Keratinocyte (primary cell): Measurements from ENCODE around the gene IDH3A. TPM values are rescaled to one million over a fixed set of nuclear protein-coding genes. Genes with fewer than 3 reads are reported as not detected.

Source experiments
- DNase-seq: peaks from one replicate; pipeline ENCODE4 v3.0.0-alpha.2; 2011; ENCODE audit warnings: low read depth, missing footprints, low spot score
- FAIRE-seq: peaks from 2 replicates; lab custom pipeline; 2011; peaks lifted over from hg19 to GRCh38; lab: Jason Lieb, UNC
- H2AFZ ChIP-seq: 2 replicates; pipeline ENCODE4 v1.6.0; 2012; ENCODE audit warnings: low read length, control low read depth, inconsistent platforms; ENCODE audit not compliant: control insufficient read depth
- H3K27ac ChIP-seq: 2 replicates; pipeline ENCODE4 v1.5.1; 2011; ENCODE audit warnings: low read length; ENCODE audit not compliant: control insufficient read depth, insufficient read depth
- H3K27me3 ChIP-seq: 3 replicates; pipeline ENCODE4 v1.6.0; 2011; ENCODE audit warnings: low read length; ENCODE audit not compliant: control insufficient read depth, insufficient read depth; ENCODE audit errors: extremely low read depth
- H3K36me3 ChIP-seq, 2 experiments: 2 replicates in 1 of 2; 3 replicates in 1 of 2; pipeline ENCODE4 v1.5.1; 2011; ENCODE audit warnings: low read length in 2 of 2, mild to moderate bottlenecking in 1 of 2; ENCODE audit not compliant: control insufficient read depth in 2 of 2, insufficient read depth in 2 of 2; ENCODE audit errors: extremely low read depth in 1 of 2
- H3K4me1 ChIP-seq: 3 replicates; pipeline ENCODE4 v1.5.1; 2011; ENCODE audit warnings: low read length; ENCODE audit not compliant: control insufficient read depth, insufficient read depth; ENCODE audit errors: extremely low read depth
- H3K4me2 ChIP-seq: 3 replicates; pipeline ENCODE4 v1.6.0; 2011; ENCODE audit warnings: low read depth, low read length; ENCODE audit not compliant: control insufficient read depth, insufficient read depth; ENCODE audit errors: extremely low read depth
- H3K4me3 ChIP-seq, 3 experiments: fragments of 200-600 bp in 1 of 3; sonication (generic) in 1 of 3; 2 replicates in 2 of 3; 3 replicates in 1 of 3; pipeline ENCODE4 v1.5.1; 2011 to 2016; ENCODE audit warnings: low read length in 3 of 3, mild to moderate bottlenecking in 3 of 3, control low read depth in 2 of 3, inconsistent platforms in 1 of 3, low read depth in 1 of 3, mixed read lengths in 1 of 3, mixed run types in 1 of 3, moderate library complexity in 1 of 3; ENCODE audit not compliant: control insufficient read depth in 2 of 3, insufficient read depth in 2 of 3; ENCODE audit errors: extremely low read depth in 1 of 3
- H3K79me2 ChIP-seq: 2 replicates; pipeline ENCODE4 v1.6.0; 2012; ENCODE audit warnings: low read length; ENCODE audit not compliant: control insufficient read depth, insufficient read depth
- H3K9ac ChIP-seq: 3 replicates; pipeline ENCODE4 v1.6.0; 2011; ENCODE audit warnings: low read length; ENCODE audit not compliant: control insufficient read depth, insufficient read depth; ENCODE audit errors: extremely low read depth
- H3K9me1 ChIP-seq: 3 replicates; pipeline ENCODE4 v1.6.0; 2011; ENCODE audit warnings: low read length; ENCODE audit not compliant: control insufficient read depth, insufficient read depth; ENCODE audit errors: extremely low read depth
- H3K9me3 ChIP-seq: 2 replicates; pipeline ENCODE4 v1.5.1; 2012; ENCODE audit warnings: low read depth, low read length; ENCODE audit not compliant: control insufficient read depth
- H4K20me1 ChIP-seq: 3 replicates; pipeline ENCODE4 v1.6.0; 2011; ENCODE audit warnings: low read length; ENCODE audit not compliant: control insufficient read depth, insufficient read depth; ENCODE audit errors: extremely low read depth
- EZH2 ChIP-seq: IDR thresholded peaks from one replicate; pipeline ENCODE4 v1.6.1; 2012; ENCODE audit warnings: inconsistent platforms, mild to moderate bottlenecking, low read length, moderate library complexity
- dilution Hi-C: fragments of 300-500 bp; cut with MboI; formaldehyde crosslinking; loops from one replicate; pipeline ENCODE4 v1.7.0; 2020; ENCODE audit warnings: low sequenced_read_pairs; ENCODE audit not compliant: extremely low pct_ligation_motif_present
- polyA plus RNA-seq, 5 experiments: library from polyadenylated mRNA; depleted of rRNA in 3 of 5; stranded (reverse) in 3 of 5; stranded (forward) in 1 of 5; unstranded in 1 of 5; fragments of >200 nt; gene quantifications; 1 replicate in 1 of 5; 2 replicates in 3 of 5; 3 replicates in 1 of 5; pipeline versions ENCODE4 v1.2.1 to v1.2.3, GENCODE V29; 2011 to 2012; ENCODE audit warnings: missing spikeins in 2 of 5, low read depth in 1 of 5, low replicate concordance in 1 of 5
- TF ChIP-seq, protein P1 (sequence below), 3 experiments: IDR thresholded peaks in 1 of 3; conservative IDR thresholded peaks in 1 of 3; optimal IDR thresholded peaks in 1 of 3; 2 replicates in 2 of 3; 3 replicates in 1 of 3; pipeline versions ENCODE3 to v1.5.1; 2011; ENCODE audit warnings: low read length in 3 of 3, mild to moderate bottlenecking in 3 of 3, moderate library complexity in 2 of 3, control low read depth in 1 of 3, inconsistent platforms in 1 of 3; ENCODE audit not compliant: insufficient read depth in 2 of 3; ENCODE audit errors: extremely low read depth in 1 of 3

Gene IDH3A
- polyA plus RNA-seq, 1 donor (not counting 4 experiments of a cell fraction or from before 2014, with no cell fraction given) = 118 TPM

DNA sequence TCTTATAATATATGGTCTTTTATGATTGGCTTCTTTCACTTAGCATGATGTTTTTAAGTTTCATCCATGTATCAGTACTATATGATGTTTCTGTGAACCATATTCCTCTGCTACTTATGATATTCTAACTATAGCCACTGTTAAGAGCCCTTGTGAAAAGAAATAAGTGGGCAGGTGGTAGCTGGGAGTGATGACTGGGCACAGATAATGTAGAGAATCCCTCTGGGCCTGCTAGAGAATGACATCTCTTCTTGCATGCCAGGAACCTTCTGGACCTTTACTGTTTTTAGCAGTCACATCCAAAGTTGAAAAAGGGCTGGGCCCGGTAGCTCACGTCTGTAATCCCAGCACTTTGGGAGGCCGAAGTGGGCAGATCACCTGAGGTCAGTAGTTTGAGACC lies 10.2 kb downstream of the IDH3A start:
- Histone ChIP-seq H3K27ac (no peak overlapping the region), H3K9me3 (no peaks in the 10 kb centered on the region), H3K9ac (no peak overlapping the region), H2AFZ (no peak overlapping the region), H3K9me1 (no peaks in the 10 kb centered on the region), H3K27me3 (no peaks in the 10 kb centered on the region), H3K36me3 (peaks cover 11 to 17% of the 10 kb centered on the region in 2 experiments), H3K4me1 (peaks cover 17% of the 10 kb centered on the region), H3K79me2 (peaks cover 2% of the 10 kb centered on the region), H3K4me2 (no peak overlapping the region), H3K4me3 (no peak overlapping the region), H4K20me1 (no peaks in the 10 kb centered on the region)
- DNase-seq = no peak
- dilution Hi-C loops = no loop called here
- no peak for FAIRE-seq
- no peak for TF ChIP-seq EZH2
- TF ChIP-seq, protein P1, sequence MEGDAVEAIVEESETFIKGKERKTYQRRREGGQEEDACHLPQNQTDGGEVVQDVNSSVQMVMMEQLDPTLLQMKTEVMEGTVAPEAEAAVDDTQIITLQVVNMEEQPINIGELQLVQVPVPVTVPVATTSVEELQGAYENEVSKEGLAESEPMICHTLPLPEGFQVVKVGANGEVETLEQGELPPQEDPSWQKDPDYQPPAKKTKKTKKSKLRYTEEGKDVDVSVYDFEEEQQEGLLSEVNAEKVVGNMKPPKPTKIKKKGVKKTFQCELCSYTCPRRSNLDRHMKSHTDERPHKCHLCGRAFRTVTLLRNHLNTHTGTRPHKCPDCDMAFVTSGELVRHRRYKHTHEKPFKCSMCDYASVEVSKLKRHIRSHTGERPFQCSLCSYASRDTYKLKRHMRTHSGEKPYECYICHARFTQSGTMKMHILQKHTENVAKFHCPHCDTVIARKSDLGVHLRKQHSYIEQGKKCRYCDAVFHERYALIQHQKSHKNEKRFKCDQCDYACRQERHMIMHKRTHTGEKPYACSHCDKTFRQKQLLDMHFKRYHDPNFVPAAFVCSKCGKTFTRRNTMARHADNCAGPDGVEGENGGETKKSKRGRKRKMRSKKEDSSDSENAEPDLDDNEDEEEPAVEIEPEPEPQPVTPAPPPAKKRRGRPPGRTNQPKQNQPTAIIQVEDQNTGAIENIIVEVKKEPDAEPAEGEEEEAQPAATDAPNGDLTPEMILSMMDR (optimal IDR thresholded peaks at IDR 0.05 in 1 of 3, IDR thresholded peaks at IDR 0.05 in 1 of 3, conservative IDR thresholded peaks at IDR 0.05 in 1 of 3; ENCODE audit: extremely low read depth in 1 of 3, insufficient read depth in 2 of 3, low read length in 3 of 3) = no peak

DNA sequence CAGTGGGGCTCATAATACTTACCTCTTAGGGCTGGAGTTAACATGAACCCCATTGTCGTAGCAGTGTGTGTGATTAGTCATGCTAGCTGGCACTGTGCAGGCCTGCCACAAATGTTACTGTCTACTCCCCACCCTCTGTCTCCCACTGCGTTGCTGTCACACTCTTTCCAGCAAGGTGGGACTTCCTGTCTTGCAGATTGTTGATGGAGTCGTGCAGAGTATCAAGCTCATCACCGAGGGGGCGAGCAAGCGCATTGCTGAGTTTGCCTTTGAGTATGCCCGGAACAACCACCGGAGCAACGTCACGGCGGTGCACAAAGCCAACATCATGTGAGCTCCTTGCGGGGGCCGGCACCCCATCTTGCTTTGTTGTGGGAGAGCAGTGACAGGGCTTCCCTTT lies 12.9 kb downstream of the IDH3A start:
- Histone ChIP-seq H3K9me1 (no peaks in the 10 kb centered on the region), H3K27ac (no peak overlapping the region), H3K36me3 (peaks cover 17 to 31% of the 10 kb centered on the region in 2 experiments), H4K20me1 (no peaks in the 10 kb centered on the region), H3K9me3 (no peaks in the 10 kb centered on the region), H3K9ac (no peak overlapping the region), H3K4me3 (no peak overlapping the region), H3K79me2 (no peaks in the 10 kb centered on the region), H3K27me3 (no peaks in the 10 kb centered on the region), H2AFZ (no peak overlapping the region), H3K4me2 (no peak overlapping the region), H3K4me1 (no peaks in the 10 kb centered on the region)
- FAIRE-seq = no peak
- TF ChIP-seq, protein P1 (optimal IDR thresholded peaks at IDR 0.05 in 1 of 3, IDR thresholded peaks at IDR 0.05 in 1 of 3, conservative IDR thresholded peaks at IDR 0.05 in 1 of 3; ENCODE audit: extremely low read depth in 1 of 3, insufficient read depth in 2 of 3, low read length in 3 of 3) = no peak
- no peak for TF ChIP-seq EZH2
- DNase-seq = no peak
- dilution Hi-C loops = no loop called here
